GM12878 (cell line): Measurements from ENCODE around the gene CLEC2B. TPM values are rescaled to one million over a fixed set of nuclear protein-coding genes. Genes with fewer than 3 reads are reported as not detected.
A peak's percentile ranks its signal among the peaks of the same experiment; 100 is the strongest.

ENCODE experiments used
- ATAC-seq: fragments of 200-7000 bp; cut with Tn5 transposase; 3 replicates; pipeline ENCODE4 v1.9.1; 2020; ENCODE audit warnings: mild to moderate bottlenecking, moderate library complexity
- BruUV-seq: library from RNA; stranded (reverse); fragments of 400-500 nt; replicated peaks from 2 replicates; lab custom pipeline; 2021; lab: Mats Ljungman, UMichigan
- CTCF ChIA-PET: fragments of 300-600 bp; sonication (Branson Sonifier 250); formaldehyde crosslinking; extraction: SDS; loops from one replicate; lab custom pipeline; 2021; ENCODE audit warnings: inconsistent platforms; lab: Yijun Ruan, JAX
- POLR2A ChIA-PET: fragments of 350-600 bp; formaldehyde crosslinking; extraction: SDS; loops from one replicate; lab custom pipeline; 2021; ENCODE audit warnings: inconsistent platforms; lab: Charles Lee
- RAD21 ChIA-PET: fragments of 300-600 bp; sonication (Branson Sonifier 250); formaldehyde crosslinking; loops from one replicate; lab custom pipeline; 2023; ENCODE audit warnings: antibody characterized with exemption; ENCODE audit not compliant: unreplicated experiment; lab: Charles Lee
- SMC1A ChIA-PET: fragments of 300-600 bp; sonication (Branson Sonifier 250); formaldehyde crosslinking; loops from one replicate; lab custom pipeline; 2023; ENCODE audit not compliant: unreplicated experiment, uncharacterized antibody; lab: Charles Lee
- DNase-seq: peaks from one replicate; pipeline ENCODE4 v3.0.0-alpha.2; 2011; ENCODE audit warnings: low read depth, low spot score
- FAIRE-seq: peaks from 3 replicates; lab custom pipeline; 2011; peaks lifted over from hg19 to GRCh38; lab: Jason Lieb, UNC
- H2AFZ ChIP-seq: 2 replicates; pipeline ENCODE4 v1.6.0; 2011; ENCODE audit warnings: low read depth, low read length, control low read depth; ENCODE audit not compliant: control insufficient read depth
- H3K27ac ChIP-seq: 2 replicates; pipeline ENCODE4 v1.5.1; 2011; ENCODE audit warnings: control low read depth; ENCODE audit not compliant: control insufficient read depth, insufficient read depth
- H3K27me3 ChIP-seq, 2 experiments: replicated peaks in 1 of 2; 2 replicates each; pipeline versions ENCODE4 v1.6.0 to v1.6.1; 2011; ENCODE audit warnings: low read length in 1 of 2; ENCODE audit not compliant: control insufficient read depth in 2 of 2, insufficient read depth in 2 of 2
- H3K36me3 ChIP-seq, 2 experiments: 2 replicates each; pipeline ENCODE4 v1.5.1; 2011; ENCODE audit warnings: low read length in 1 of 2; ENCODE audit not compliant: control insufficient read depth in 2 of 2, insufficient read depth in 2 of 2
- H3K4me1 ChIP-seq: 2 replicates; pipeline ENCODE4 v1.6.1; 2011; ENCODE audit warnings: mild to moderate bottlenecking, low read length, moderate library complexity, mixed read lengths; ENCODE audit not compliant: control insufficient read depth, insufficient read depth
- H3K4me2 ChIP-seq: 2 replicates; pipeline ENCODE4 v1.6.0; 2011; ENCODE audit warnings: control low read depth; ENCODE audit not compliant: control insufficient read depth, insufficient read depth
- H3K4me3 ChIP-seq: fragments of 200-600 bp; sonication (generic); 2 replicates; pipeline ENCODE4 v1.5.1; 2016
- H3K79me2 ChIP-seq: 2 replicates; pipeline ENCODE4 v1.6.0; 2011; ENCODE audit warnings: low read length; ENCODE audit not compliant: control insufficient read depth, insufficient read depth
- H3K9ac ChIP-seq: 2 replicates; pipeline ENCODE4 v1.8.0; 2011; ENCODE audit warnings: low read length, control low read depth, mixed read lengths; ENCODE audit not compliant: control insufficient read depth, insufficient read depth
- H3K9me3 ChIP-seq: replicated peaks from 3 replicates; pipeline ENCODE4 v1.5.1; 2011; ENCODE audit warnings: mild to moderate bottlenecking, low read length; ENCODE audit not compliant: control insufficient read depth, insufficient read depth
- H4K20me1 ChIP-seq: 2 replicates; pipeline ENCODE4 v1.6.0; 2011; ENCODE audit not compliant: control insufficient read depth, insufficient read depth
- CBX5 ChIP-seq: sonication (generic); IDR thresholded peaks from 2 replicates; pipeline ENCODE4 v1.6.1; 2016; ENCODE audit warnings: low read depth, moderate library complexity, mild to moderate bottlenecking, inconsistent platforms
- GABPA ChIP-seq: IDR thresholded peaks from 2 replicates; pipeline ENCODE4 v1.6.1; 2014; ENCODE audit warnings: antibody characterized with exemption, low read depth, mild to moderate bottlenecking, inconsistent platforms
- POU2F2 ChIP-seq: IDR thresholded peaks from 3 replicates; pipeline ENCODE4 v1.6.1; 2011; ENCODE audit warnings: low read depth, mild to moderate bottlenecking, low read length, borderline replicate concordance
- WGBS: methylation state at CpG from one replicate; pipeline ENCODE4 v1.1.6; 2016; ENCODE audit warnings: low lambda C conversion rate; ENCODE audit not compliant: insufficient replicate concordance, insufficient coverage; ENCODE audit errors: missing lambda C conversion rate; 5-methylcytosine and 5-hydroxymethylcytosine counted together
- in situ Hi-C: fragments of 300-500 bp; cut with MboI; formaldehyde crosslinking; loops from 9 replicates; pipeline ENCODE4 v1.14.3; 2018; ENCODE audit warnings: mixed read lengths
- intact Hi-C: fragments of 100-400 bp; cut with micrococcal nuclease; formaldehyde crosslinking; loops from one replicate; pipeline ENCODE4 v1.14.2; 2022; ENCODE audit not compliant: unreplicated experiment
- polyA plus RNA-seq, 11 experiments: library from polyadenylated mRNA; depleted of rRNA in 4 of 11; unstranded in 6 of 11; stranded (reverse) in 5 of 11; fragments of >200 nt; fragmentation: Nextera tagmentation in 4 of 11; fragmentation: Illumina TruSeq in 1 of 11; extraction: Ambion mirVana in 4 of 11; extraction: Trizol in 1 of 11; gene quantifications; 1 replicate in 1 of 11; 2 replicates in 10 of 11; pipeline versions ENCODE4 v1.2.1 to v1.2.3, GENCODE V29; 2011 to 2016; ENCODE audit warnings: inconsistent platforms in 2 of 11, missing spikeins in 2 of 11, low read depth in 1 of 11
- total RNA-seq, 4 experiments: library from RNA; depleted of rRNA in 3 of 4; stranded (reverse); fragments of >200 nt in 3 of 4; fragmentation: Illumina TruSeq in 1 of 4; extraction: Trizol in 1 of 4; gene quantifications; 2 replicates each; pipeline versions ENCODE4 v1.2.1 to v1.2.3, GENCODE V29; 2013 to 2021

The CLEC2B gene
- total and polyA plus RNA-seq, 10 of the 15 experiments (the other 5 are each of a cell fraction or from before 2014, with no cell fraction given) = 7.1 to 21.6 (median 12.0) TPM

- in situ Hi-C loops (no loop called here), intact Hi-C loops (no loop called here)
- Histone ChIP-seq H4K20me1 (no peaks in the 10 kb centered on the region), H3K4me2 (no peak overlapping the region), H3K9me3 (peaks cover 20% of the 10 kb centered on the region), H2AFZ (no peak overlapping the region), H3K9ac (no peak overlapping the region), H3K4me1 (no peaks in the 10 kb centered on the region), H3K36me3 (no peaks in the 10 kb centered on the region), H3K27ac (no peak overlapping the region), H3K79me2 (no peaks in the 10 kb centered on the region), H3K27me3 (no peaks in the 10 kb centered on the region), H3K4me3 (no peak overlapping the region)
- peak; percentile 91; the same call in 1 of the 2 replicates for TF ChIP-seq CBX5
- no peak for TF ChIP-seq POU2F2
- ATAC-seq (no peak), DNase-seq (no peak), FAIRE-seq (no peak)
- SMC1A ChIA-PET = no interaction called here
- POLR2A ChIA-PET = no interaction called here
- BruUV-seq = no TSS peak
- WGBS = 23% methylated on average over 7 of the region's 7 CpGs
- RAD21 ChIA-PET = no interaction called here
- CTCF ChIA-PET = interaction anchor here (0.7 kb wide), 1 partner anchor 21 kb away, joined by 3 read pairs; no protein-coding TSS in a partner anchor
Observed at GRCh38 chr12:9910716-9911421, 41.7 kb upstream of the CLEC2B start.

- no peaks in the 10 kb centered on the region for H3K27me3 ChIP-seq
- H2AFZ ChIP-seq = no peak overlapping the region
- no peaks in the 10 kb centered on the region for H3K36me3 ChIP-seq
- no peak overlapping the region for H3K4me2 ChIP-seq
- no peaks in the 10 kb centered on the region for H3K4me1 ChIP-seq
- BruUV-seq = no TSS peak
- no peak for DNase-seq
- H3K4me3 ChIP-seq = no peak overlapping the region
- ChIA-PET RAD21 (no interaction called here), POLR2A (no interaction called here), SMC1A (no interaction called here), CTCF (interaction anchor here (1.2 to 1.7 kb wide), 2 partner anchors 16 to 230 kb away, joined by 3 to 4 read pairs; no protein-coding TSS in a partner anchor)
- no peak for TF ChIP-seq GABPA
- ATAC-seq = no peak
- intact Hi-C loops (no loop called here), in situ Hi-C loops (no loop called here)
- H3K27ac ChIP-seq = no peak overlapping the region
- no peaks in the 10 kb centered on the region for H3K79me2 ChIP-seq
- FAIRE-seq = no peak
- no peak overlapping the region for H3K9ac ChIP-seq
- no peaks in the 10 kb centered on the region for H4K20me1 ChIP-seq
- peaks cover 20% of the 10 kb centered on the region for H3K9me3 ChIP-seq
Observed at GRCh38 chr12:9909724-9910123, 40.6 kb upstream of the CLEC2B start.
